Heart right ventricle (tissue), 16 donors: ENCODE measurements around the gene GLDN. TPM values are rescaled to one million over a fixed set of nuclear protein-coding genes. Genes with fewer than 3 reads are reported as not detected.

Experiments
- ATAC-seq, 8 donors: fragments of 200-7000 bp; cut with Tn5 transposase; one replicate each; pipeline ENCODE4 v1.9.1; 2020; ENCODE audit warnings: mild to moderate bottlenecking in 8 of 8, moderate library complexity in 8 of 8, moderate number of reproducible peaks in 1 of 8
- DNase-seq, 2 donors: peaks; one replicate each; pipeline ENCODE4 v3.0.0-alpha.2; 2020
- H3K27ac ChIP-seq, 10 donors: fragments of 200-600 bp; sonication (generic) in 2 of 10; one replicate each; pipeline versions ENCODE4 v1.5.0 to v1.8.0; 2020 to 2022; ENCODE audit warnings: mild to moderate bottlenecking in 3 of 10
- H3K27me3 ChIP-seq, 7 donors: fragments of 200-600 bp; one replicate each; pipeline ENCODE4 v1.8.0; 2021 to 2022; ENCODE audit warnings: mild to moderate bottlenecking in 2 of 7
- H3K36me3 ChIP-seq, 9 donors: fragments of 200-600 bp; sonication (generic) in 1 of 9; one replicate each; pipeline versions ENCODE4 v1.5.0 to v1.8.0; 2020 to 2022; ENCODE audit warnings: mild to moderate bottlenecking in 2 of 9
- H3K4me1 ChIP-seq, 9 donors: fragments of 200-600 bp; sonication (generic) in 1 of 9; one replicate each; pipeline versions ENCODE4 v1.5.0 to v1.8.0; 2020 to 2022; ENCODE audit warnings: mild to moderate bottlenecking in 4 of 9
- H3K4me3 ChIP-seq, 10 donors: fragments of 200-600 bp; sonication (generic) in 2 of 10; one replicate each; pipeline versions ENCODE4 v1.5.0 to v1.8.0; 2020 to 2022; ENCODE audit warnings: mild to moderate bottlenecking in 7 of 10, moderate library complexity in 2 of 10
- H3K9me3 ChIP-seq, 11 donors: fragments of 200-600 bp in 10 of 11; sonication (generic) in 2 of 11; one replicate each; pipeline versions ENCODE4 v1.5.0 to v1.8.0; 2013 to 2022; ENCODE audit warnings: mild to moderate bottlenecking in 2 of 11, control low read depth in 1 of 11, moderate library complexity in 1 of 11
- whole genome bisulfite sequencing, 2 donors: extraction: QIAGEN DNeasy Blood & Tissue Kit; methylation state at CpG; one replicate each; pipeline ENCODE4 v1.1.7; 2013; ENCODE audit warnings: inconsistent platforms in 1 of 2; 5-methylcytosine and 5-hydroxymethylcytosine counted together
- intact Hi-C, 10 donors: fragments of 100-400 bp; cut with DNase I; formaldehyde crosslinking; loops; one replicate each; pipeline versions ENCODE4 v1.11.1 to v1.14.2; 2022
- polyA plus RNA-seq, 2 donors: library from polyadenylated mRNA; stranded (reverse); fragments of 200-250 nt; gene quantifications; one replicate each; pipeline ENCODE4 v1.2.3, GENCODE V29; 2013
- total RNA-seq, 10 donors: library from RNA; stranded (reverse); fragmentation: NEBNext Ultra II Directional in 3 of 10; extraction: Animal tissue kit (Norgen Biotek cat#: 25700) in 3 of 10; gene quantifications; one replicate each; pipeline versions ENCODE4 v1.2.1 to v1.2.4, GENCODE V29; 2021 to 2023
- TF ChIP-seq, protein P1 (sequence below), 9 donors: fragments of 200-600 bp; sonication (generic) in 2 of 9; IDR thresholded peaks; one replicate each; pipeline versions ENCODE4 v1.5.0 to v1.8.0; 2021 to 2022; ENCODE audit warnings: antibody characterized with exemption in 9 of 9, mild to moderate bottlenecking in 5 of 9, moderate library complexity in 1 of 9
- donor health status: Arrhythmogenic right ventricular cardiomyopathy.
- donor health status: ischemic (EF 13 %, LVEDD 7.1; RV severe dilation, severe dysfunction).
- donor health status: healthy with polysubstance abuse.
- donor health status: DM: no; HTN: yes; CAD: no.
- donor health status: DM: no; HTN: no; CAD: no.
- donor health status: ischemic (EF 25% LVEDD 6.9; RV normal size, moderate dysfunction).
- donor health status: ischemic (EF 25% LVEDD 5.7; RV mildly dilated, moderate dysfunction).
- donor health status: healthy.
- donor health status: DM: yes; HTN: yes; CAD: no.
- donor health status: Ischemic cardiomyopathy.
- donor health status: ischemic (EF 35%, LVEDD 5.7; RV mildly dilated, moderate dysfunction).
- donor health status: nonischemic (EF 11% LVEDD 7.7; RV severe dilation, severe dysfunction).
- donor health status: DM: yes; HTN: yes; CAD: no.
- donor health status: PGD.
- donor health status: ischemic (EF 29% LVEDD 5.4; RV normal size, mild dysfunction).
- donor health status: nonischemic (EF 23%, LVEDD 6.1; RV moderate dilation, normal function).

Gene GLDN
- total and polyA plus RNA-seq, 12 donors: 0.65 to 19.8 (median 10.9) TPM

DNA sequence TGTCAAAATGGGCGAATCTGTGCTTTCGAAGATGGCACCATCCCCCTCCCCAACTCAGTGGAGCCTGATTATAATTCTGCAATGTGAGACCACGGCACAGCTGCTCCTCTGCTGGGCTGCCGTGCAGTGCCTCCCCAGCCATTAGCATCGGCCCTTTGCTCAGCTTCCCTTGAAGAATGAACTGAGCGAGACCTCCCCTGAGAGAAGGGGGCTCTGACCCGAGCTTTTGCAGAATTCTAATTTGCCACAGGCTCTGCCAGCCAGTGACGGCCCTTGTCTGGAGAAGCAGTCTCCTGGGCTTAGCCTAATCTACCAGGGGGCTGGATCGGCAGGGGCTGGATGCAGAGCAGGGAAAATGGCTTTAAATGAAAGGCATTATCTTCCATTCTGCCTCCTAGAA is 57.2 kb downstream of the GLDN start:
- no peak for DNase-seq
- intact Hi-C loops: no loop called here
- 60 to 65% methylated on average over 9 of the region's 9 CpGs for WGBS, 2 donors

GRCh38 chr15:51401051-51401780 is 59.8 kb downstream of the GLDN start:
- Histone ChIP-seq H3K4me3 (no peak overlapping the region), H3K36me3 (no peaks in the 10 kb centered on the region), H3K27me3 (peaks cover 0 to 3% (median 0%) of the 10 kb centered on the region in 7 donors), H3K4me1 (peaks cover 0 to 6% (median 0%) of the 10 kb centered on the region in 9 donors), H3K9me3 (no peaks in the 10 kb centered on the region), H3K27ac (no peak overlapping the region)
- intact Hi-C loops: loop anchor here in 1 of 10 donors (5.0 kb wide), 1 partner anchor 239 kb away; no protein-coding TSS in a partner anchor
- WGBS, 2 donors: 86 to 89% methylated on average over 7 of the region's 7 CpGs
- TF ChIP-seq, protein P1, sequence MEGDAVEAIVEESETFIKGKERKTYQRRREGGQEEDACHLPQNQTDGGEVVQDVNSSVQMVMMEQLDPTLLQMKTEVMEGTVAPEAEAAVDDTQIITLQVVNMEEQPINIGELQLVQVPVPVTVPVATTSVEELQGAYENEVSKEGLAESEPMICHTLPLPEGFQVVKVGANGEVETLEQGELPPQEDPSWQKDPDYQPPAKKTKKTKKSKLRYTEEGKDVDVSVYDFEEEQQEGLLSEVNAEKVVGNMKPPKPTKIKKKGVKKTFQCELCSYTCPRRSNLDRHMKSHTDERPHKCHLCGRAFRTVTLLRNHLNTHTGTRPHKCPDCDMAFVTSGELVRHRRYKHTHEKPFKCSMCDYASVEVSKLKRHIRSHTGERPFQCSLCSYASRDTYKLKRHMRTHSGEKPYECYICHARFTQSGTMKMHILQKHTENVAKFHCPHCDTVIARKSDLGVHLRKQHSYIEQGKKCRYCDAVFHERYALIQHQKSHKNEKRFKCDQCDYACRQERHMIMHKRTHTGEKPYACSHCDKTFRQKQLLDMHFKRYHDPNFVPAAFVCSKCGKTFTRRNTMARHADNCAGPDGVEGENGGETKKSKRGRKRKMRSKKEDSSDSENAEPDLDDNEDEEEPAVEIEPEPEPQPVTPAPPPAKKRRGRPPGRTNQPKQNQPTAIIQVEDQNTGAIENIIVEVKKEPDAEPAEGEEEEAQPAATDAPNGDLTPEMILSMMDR (IDR thresholded peaks at IDR 0.05): no peak
- no peak for ATAC-seq
- DNase-seq: no peak

More for the DNA sequence above, 57.2 kb downstream of the GLDN start:
- TF ChIP-seq, protein P1 (IDR thresholded peaks at IDR 0.05): no peak
- Histone ChIP-seq H3K4me1 (peaks cover 0 to 6% (median 0%) of the 10 kb centered on the region in 9 donors), H3K27me3 (peaks cover 0 to 3% (median 0%) of the 10 kb centered on the region in 7 donors), H3K27ac (no peak overlapping the region), H3K4me3 (no peak overlapping the region), H3K36me3 (no peaks in the 10 kb centered on the region), H3K9me3 (no peaks in the 10 kb centered on the region)
- ATAC-seq: no peak

DNA sequence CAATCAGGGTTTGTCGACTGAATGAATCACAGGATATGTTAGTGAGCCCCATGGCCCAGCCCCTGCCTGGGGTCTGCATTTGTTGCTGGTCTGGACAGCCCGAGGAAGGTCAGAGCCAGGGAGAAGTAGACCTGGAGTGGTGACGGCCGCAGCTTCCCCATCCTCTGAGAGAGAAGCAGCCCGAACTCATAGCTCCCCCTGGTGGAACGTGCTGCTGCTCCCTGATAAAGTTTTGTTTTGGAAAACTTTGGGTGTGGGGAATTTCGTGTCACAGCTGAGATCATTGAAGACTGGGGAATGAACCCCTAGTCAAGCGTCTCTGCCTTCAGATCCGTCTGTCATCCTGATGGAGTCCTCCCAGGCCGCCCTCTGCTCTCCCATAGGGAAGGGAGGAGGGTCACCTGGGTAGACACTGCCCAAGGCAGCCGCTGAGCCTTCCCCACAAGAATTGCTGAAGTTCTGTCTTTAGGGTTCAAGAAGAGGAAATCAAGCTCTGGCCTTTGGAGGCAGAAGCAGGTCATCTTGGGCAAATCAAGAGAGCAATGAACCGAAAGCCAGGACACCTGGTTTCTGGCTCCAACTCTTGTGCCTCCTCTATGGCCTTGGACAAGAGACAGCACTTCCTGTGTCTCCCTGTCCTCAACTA is 60.5 kb downstream of the GLDN start:
- intact Hi-C loops: loop anchor here in 2 of 10 donors (2.0 to 5.0 kb wide), 2 partner anchors 239 to 240 kb away; no protein-coding TSS in a partner anchor
- no peak overlapping the region for H3K4me3 ChIP-seq
- H3K36me3 ChIP-seq: no peaks in the 10 kb centered on the region
- WGBS, 2 donors: 41% methylated on average over 12 of the region's 12 CpGs
- peak; percentile 27 to 34 for DNase-seq
- H3K4me1 ChIP-seq: peaks cover 0 to 6% (median 0%) of the 10 kb centered on the region in 9 donors
- no peaks in the 10 kb centered on the region for H3K9me3 ChIP-seq
- peak in 5 of 8 donors; percentile 46 to 59 (median 47) for ATAC-seq
- TF ChIP-seq, protein P1 (IDR thresholded peaks at IDR 0.05): peak in 8 of 9 donors; percentile 34 to 72 (median 54)
- H3K27me3 ChIP-seq: peaks cover 0 to 3% (median 0%) of the 10 kb centered on the region in 7 donors
- H3K27ac ChIP-seq: no peak overlapping the region

- Histone ChIP-seq H3K9me3 (no peaks in the 10 kb centered on the region), H3K27me3 (peaks cover 0 to 3% (median 0%) of the 10 kb centered on the region in 7 donors), H3K4me1 (peaks cover 0 to 6% (median 0%) of the 10 kb centered on the region in 9 donors), H3K4me3 (no peak overlapping the region), H3K27ac (no peak overlapping the region), H3K36me3 (no peaks in the 10 kb centered on the region)
- ATAC-seq: no peak
- no peak for DNase-seq
- intact Hi-C loops: loop anchor here in 2 of 10 donors (2.0 to 5.0 kb wide), 2 partner anchors 240 to 241 kb away; no protein-coding TSS in a partner anchor
- TF ChIP-seq, protein P1 (IDR thresholded peaks at IDR 0.05): peak; percentile 15 to 63 (median 52)
- WGBS, 2 donors: 62 to 70% methylated on average over 8 of the region's 8 CpGs
Observed at GRCh38 chr15:51403072-51403878, 61.8 kb downstream of the GLDN start.
